Stimulated activated CD8-positive, alpha-beta memory T cell treated with anti-CD3 and anti-CD28 coated beads, Interleukin-7, amount 100 ng/mL, for 24 hours (primary cell): ENCODE data around the gene RASD2.

Source experiments
- DNase-seq: peaks from one replicate; pipeline ENCODE4 v3.0.0-alpha.2; 2020; ENCODE audit warnings: low read depth

Gene RASD2

GRCh38 chr22:35560824-35561223 lies 20.2 kb downstream of the RASD2 start:
- DNase-seq = no peak

- DNase-seq = no peak
These were observed 21.3 kb downstream of the RASD2 start for GRCh38 chr22:35561796-35562526.

GRCh38 chr22:35563211-35563610 lies 22.6 kb downstream of the RASD2 start:
- DNase-seq = no peak

- no peak for DNase-seq
These were observed 24.6 kb downstream of the RASD2 start for GRCh38 chr22:35564975-35565867.

GRCh38 chr22:35567351-35568141 lies 26.9 kb downstream of the RASD2 start:
- DNase-seq = no peak

- DNase-seq = no peak
These were observed 28.4 kb downstream of the RASD2 start for GRCh38 chr22:35568751-35569739.

GRCh38 chr22:35569916-35570315 lies 29.3 kb downstream of the RASD2 start:
- DNase-seq = no peak

- DNase-seq = no peak
These were observed 30.1 kb downstream of the RASD2 start for GRCh38 chr22:35570686-35571194.

- DNase-seq = no peak
These were observed 31.9 kb downstream of the RASD2 start for GRCh38 chr22:35572556-35572955.

- DNase-seq = no peak
These were observed 34.6 kb downstream of the RASD2 start for GRCh38 chr22:35575116-35575748.

GRCh38 chr22:35576671-35577070 lies 36.0 kb downstream of the RASD2 start:
- DNase-seq = no peak

- no peak for DNase-seq
These were observed 37.4 kb downstream of the RASD2 start for GRCh38 chr22:35577799-35578659.

GRCh38 chr22:35578836-35579575 lies 38.4 kb downstream of the RASD2 start:
- no peak for DNase-seq

- DNase-seq = no peak
These were observed 39.9 kb downstream of the RASD2 start for GRCh38 chr22:35580351-35581022.

GRCh38 chr22:35581023-35581413 lies 40.4 kb downstream of the RASD2 start:
- no peak for DNase-seq

- DNase-seq = no peak
These were observed 41.7 kb downstream of the RASD2 start for GRCh38 chr22:35582218-35582860.

- DNase-seq = peak; percentile 3
These were observed 42.4 kb downstream of the RASD2 start for GRCh38 chr22:35582861-35583670.
